Motor neuron (in vitro differentiated cells): ENCODE results near the gene AOPEP. TPM values are rescaled to one million over a fixed set of nuclear protein-coding genes. Genes with fewer than 3 reads are reported as not detected.

Experiments used
- ATAC-seq, 8 experiments: fragments of 200-7000 bp; cut with Tn5 transposase; replicated peaks in 6 of 8; 2 replicates each; pipeline ENCODE4 v1.8.0; 2021; ENCODE audit warnings: mild to moderate bottlenecking in 8 of 8, moderate library complexity in 8 of 8
- H3K27ac ChIP-seq, 2 donors: fragments of 250-450 bp; sonication (Bioruptor Pico); 2 replicates each; pipeline ENCODE4 v1.9.0; 2021; ENCODE audit warnings: antibody characterized with exemption in 2 of 2, mild to moderate bottlenecking in 2 of 2, moderate library complexity in 1 of 2
- H3K4me1 ChIP-seq, 2 donors: fragments of 250-450 bp; sonication (Bioruptor Pico); replicated peaks in 1 of 2; 2 replicates each; pipeline ENCODE4 v1.6.1; 2021; ENCODE audit warnings: antibody characterized with exemption in 2 of 2, mild to moderate bottlenecking in 2 of 2, moderate library complexity in 1 of 2
- H3K4me3 ChIP-seq, 5 donors: fragments of 250-450 bp; sonication (Bioruptor Pico); 2 replicates each; pipeline ENCODE4 v1.9.0; 2021; ENCODE audit warnings: antibody characterized with exemption in 5 of 5, mild to moderate bottlenecking in 5 of 5, moderate library complexity in 4 of 5
- WGBS, 10 experiments: fragments of 450-650 bp; shearing (Covaris generic); methylation state at CpG; one replicate each; pipeline ENCODE4 v1.0.0; 2022; 5-methylcytosine and 5-hydroxymethylcytosine counted together
- in situ Hi-C, 9 experiments: fragments of 400-800 bp; cut with MboI; loops; one replicate each; pipeline ENCODE4 v1.15.0; 2021; ENCODE audit warnings: low sequenced_read_pairs in 9 of 9, low pct_unique_long_range_greater_than_20kb in 2 of 9; ENCODE audit not compliant: unreplicated experiment in 9 of 9
- total RNA-seq, 8 experiments: library from RNA; unstranded; fragments of 300-600 nt; gene quantifications; 2 replicates each; pipeline versions ENCODE4 v1.2.3 to v1.2.4, GENCODE V29; 2022

The AOPEP gene
- total RNA-seq, 8 experiments from 2014 or later, result 8.0 to 152 (median 16.8) TPM

GRCh38 chr9:95060916-95061315 lies 334.4 kb downstream of the AOPEP start:
- 89 to 100% (median 100%) methylated on average over 1 to 2 of the region's 2 CpGs; no CpG with 5 or more reads in 3 of the 10 experiments for WGBS, 10 experiments
- in situ Hi-C loops, result no loop called here
- no peak for ATAC-seq
- H3K4me1 ChIP-seq, result peaks cover 12 to 17% of the 10 kb centered on the region in 2 donors
- H3K27ac ChIP-seq, result no peak overlapping the region
- no peak overlapping the region for H3K4me3 ChIP-seq

GRCh38 chr9:95061916-95062595 lies 335.6 kb downstream of the AOPEP start:
- in situ Hi-C loops, result no loop called here
- Histone ChIP-seq H3K4me1 (peaks cover 2 to 5% of the 10 kb centered on the region in 2 donors), H3K4me3 (no peak overlapping the region), H3K27ac (no peak overlapping the region)
- ATAC-seq, result peak in 3 of 8 experiments; percentile 25 to 55 (median 32)
- 20 to 100% (median 82%) methylated on average over 1 to 9 of the region's 13 CpGs for WGBS, 10 experiments

GRCh38 chr9:95062596-95063065 lies 336.1 kb downstream of the AOPEP start:
- WGBS, 10 experiments, result 60 to 100% (median 89%) methylated on average over 1 to 5 of the region's 7 CpGs; no CpG with 5 or more reads in 3 of the 10 experiments
- in situ Hi-C loops, result no loop called here
- Histone ChIP-seq H3K4me1 (no peaks in the 10 kb centered on the region), H3K27ac (no peak overlapping the region), H3K4me3 (no peak overlapping the region)
- no peak for ATAC-seq

DNA sequence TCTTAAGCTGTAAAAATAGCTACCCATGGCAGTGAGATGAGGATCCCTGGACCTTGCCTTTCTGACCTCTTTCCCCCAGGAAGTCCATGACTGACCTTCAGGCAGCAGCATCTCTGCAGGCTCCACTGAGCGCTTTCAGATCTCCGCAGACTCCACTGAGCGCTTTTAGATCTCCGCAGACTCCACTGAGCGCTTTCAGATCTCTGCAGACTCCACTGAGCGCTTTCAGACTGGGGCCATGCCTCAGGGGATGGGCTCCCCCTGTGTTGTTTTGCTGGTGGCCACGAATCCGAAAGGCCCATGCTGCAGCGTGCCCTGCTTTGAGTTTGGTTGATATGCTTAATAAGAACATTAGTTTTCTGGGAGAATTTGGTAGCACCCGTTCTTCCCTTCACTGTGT lies 336.8 kb downstream of the AOPEP start:
- Histone ChIP-seq H3K4me1 (no peaks in the 10 kb centered on the region), H3K27ac (no peak overlapping the region), H3K4me3 (no peak overlapping the region)
- in situ Hi-C loops, result no loop called here
- no peak for ATAC-seq
- 40 to 100% (median 93%) methylated on average over 1 to 5 of the region's 10 CpGs; no CpG with 5 or more reads in 3 of the 10 experiments for WGBS, 10 experiments

DNA sequence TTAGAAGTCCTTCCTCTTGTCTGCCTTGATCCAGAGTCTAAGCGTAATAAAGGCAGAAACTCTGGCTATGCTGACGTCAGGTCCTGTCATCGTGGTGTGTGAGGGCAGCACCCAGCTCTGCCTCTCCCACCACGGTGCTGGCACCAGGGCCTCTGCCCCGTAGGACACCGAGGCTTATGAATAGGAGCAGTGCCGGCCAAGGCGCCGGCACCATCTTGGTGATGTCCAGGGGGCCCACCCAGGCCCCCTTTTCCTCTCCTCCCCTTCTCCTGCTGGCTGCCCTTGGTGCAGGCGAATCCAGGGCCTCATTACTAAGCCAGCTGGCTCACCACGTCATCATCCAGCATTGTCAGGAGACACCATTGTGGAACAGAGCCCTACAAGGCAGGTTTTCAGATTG lies 338.7 kb downstream of the AOPEP start:
- in situ Hi-C loops, result no loop called here
- Histone ChIP-seq H3K27ac (no peak overlapping the region), H3K4me1 (no peaks in the 10 kb centered on the region), H3K4me3 (no peak overlapping the region)
- 78 to 100% (median 80%) methylated on average over 4 to 7 of the region's 11 CpGs; no CpG with 5 or more reads in 7 of the 10 experiments for WGBS, 10 experiments
- ATAC-seq, result peak in 1 of 8 experiments; percentile 34

- H3K27ac ChIP-seq, result no peak overlapping the region
- no peak overlapping the region for H3K4me3 ChIP-seq
- ATAC-seq, result no peak
- in situ Hi-C loops, result no loop called here
- H3K4me1 ChIP-seq, result no peaks in the 10 kb centered on the region
- 80 to 100% (median 98%) methylated on average over 1 to 6 of the region's 6 CpGs; no CpG with 5 or more reads in 6 of the 10 experiments for WGBS, 10 experiments
Observed at GRCh38 chr9:95067057-95067456, 340.6 kb downstream of the AOPEP start.

DNA sequence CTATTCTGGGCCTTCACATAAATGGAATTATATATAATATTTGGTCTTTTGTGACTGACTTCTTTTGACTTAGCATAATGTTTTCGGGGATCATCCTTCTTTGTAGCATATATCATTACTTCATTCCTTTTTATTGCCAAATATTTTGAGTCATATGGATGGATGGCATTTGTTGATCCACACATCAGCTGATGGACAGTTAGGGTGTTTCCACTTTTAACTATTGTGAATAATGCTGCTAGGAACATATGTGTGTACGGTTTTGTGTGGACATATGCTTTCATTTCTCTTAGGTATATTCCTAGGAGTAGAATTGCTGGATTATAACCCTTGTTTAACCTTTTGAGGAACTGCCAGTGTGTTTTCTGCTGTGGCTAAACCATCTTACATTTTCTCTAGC lies 341.4 kb downstream of the AOPEP start:
- Histone ChIP-seq H3K4me1 (no peaks in the 10 kb centered on the region), H3K4me3 (no peak overlapping the region), H3K27ac (no peak overlapping the region)
- in situ Hi-C loops, result no loop called here
- ATAC-seq, result peak in 3 of 8 experiments; percentile 34 to 88 (median 63)
- WGBS, 10 experiments, result 33 to 100% (median 68%) methylated on average over 1 to 2 of the region's 2 CpGs

- WGBS, 10 experiments, result 60 to 100% (median 85%) methylated on average over 1 to 8 of the region's 8 CpGs; no CpG with 5 or more reads in 4 of the 10 experiments
- in situ Hi-C loops, result no loop called here
- no peak overlapping the region for H3K4me3 ChIP-seq
- peak in 1 of 8 experiments; percentile 13 for ATAC-seq
- H3K27ac ChIP-seq, result no peak overlapping the region
- H3K4me1 ChIP-seq, result no peaks in the 10 kb centered on the region
Observed at GRCh38 chr9:95070549-95071021, 344.1 kb downstream of the AOPEP start.

- in situ Hi-C loops, result no loop called here
- Histone ChIP-seq H3K27ac (no peak overlapping the region), H3K4me1 (no peaks in the 10 kb centered on the region), H3K4me3 (no peak overlapping the region)
- no peak for ATAC-seq
- WGBS, 10 experiments, result 82 to 100% (median 100%) methylated on average over 1 to 5 of the region's 5 CpGs
Observed at GRCh38 chr9:95071450-95071849, 345.0 kb downstream of the AOPEP start.

GRCh38 chr9:95071925-95072324 lies 345.4 kb downstream of the AOPEP start:
- H3K4me3 ChIP-seq, result no peak overlapping the region
- peaks cover 0 to 2% of the 10 kb centered on the region in 2 donors for H3K4me1 ChIP-seq
- H3K27ac ChIP-seq, result no peak overlapping the region
- WGBS, 10 experiments, result 85 to 100% (median 97%) methylated on average over 1 to 4 of the region's 5 CpGs; no CpG with 5 or more reads in 2 of the 10 experiments
- in situ Hi-C loops, result no loop called here
- no peak for ATAC-seq

DNA sequence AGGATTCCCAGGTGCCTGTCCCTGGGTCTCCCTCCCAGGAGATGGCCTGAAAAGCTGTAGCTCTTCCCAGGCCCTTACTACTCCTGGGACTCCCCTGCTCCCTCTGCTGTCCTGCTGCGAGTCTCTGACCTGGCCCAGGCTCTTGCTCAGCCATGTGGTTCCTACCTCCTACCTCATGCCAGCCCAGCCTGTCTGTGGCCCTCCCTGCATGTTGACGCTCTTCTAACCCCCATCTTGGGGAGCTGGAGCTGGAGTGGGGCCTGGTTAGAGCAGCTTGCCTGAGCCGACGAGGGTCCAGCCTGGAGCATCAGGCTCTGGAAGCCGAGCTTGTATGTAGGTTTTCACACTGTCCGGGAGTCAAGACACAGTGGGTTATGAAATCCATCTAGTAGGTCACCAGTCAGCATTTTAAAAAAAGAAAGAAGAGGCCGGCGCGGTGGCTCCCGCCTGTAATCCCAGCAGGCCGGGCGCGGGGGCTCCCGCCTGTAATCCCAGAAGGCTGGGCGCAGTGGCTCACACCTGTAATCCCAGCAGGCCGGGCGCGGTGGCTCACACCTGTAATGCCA lies 346.6 kb downstream of the AOPEP start:
- peaks cover 6 to 10% of the 10 kb centered on the region in 2 donors for H3K4me1 ChIP-seq
- no peak overlapping the region for H3K27ac ChIP-seq
- ATAC-seq, result peak in 4 of 8 experiments; percentile 46 to 95 (median 86)
- no peak overlapping the region for H3K4me3 ChIP-seq
- WGBS, 10 experiments, result 67 to 100% (median 92%) methylated on average over 1 to 5 of the region's 18 CpGs; no CpG with 5 or more reads in 7 of the 10 experiments
- in situ Hi-C loops, result no loop called here

GRCh38 chr9:95073918-95074317 lies 347.4 kb downstream of the AOPEP start:
- H3K4me1 ChIP-seq, result peaks cover 6 to 10% of the 10 kb centered on the region in 2 donors
- no peak overlapping the region for H3K27ac ChIP-seq
- H3K4me3 ChIP-seq, result no peak overlapping the region
- WGBS, 10 experiments, result 86 to 100% (median 93%) methylated on average over 1 to 4 of the region's 5 CpGs; no CpG with 5 or more reads in 4 of the 10 experiments
- in situ Hi-C loops, result no loop called here
- no peak for ATAC-seq

DNA sequence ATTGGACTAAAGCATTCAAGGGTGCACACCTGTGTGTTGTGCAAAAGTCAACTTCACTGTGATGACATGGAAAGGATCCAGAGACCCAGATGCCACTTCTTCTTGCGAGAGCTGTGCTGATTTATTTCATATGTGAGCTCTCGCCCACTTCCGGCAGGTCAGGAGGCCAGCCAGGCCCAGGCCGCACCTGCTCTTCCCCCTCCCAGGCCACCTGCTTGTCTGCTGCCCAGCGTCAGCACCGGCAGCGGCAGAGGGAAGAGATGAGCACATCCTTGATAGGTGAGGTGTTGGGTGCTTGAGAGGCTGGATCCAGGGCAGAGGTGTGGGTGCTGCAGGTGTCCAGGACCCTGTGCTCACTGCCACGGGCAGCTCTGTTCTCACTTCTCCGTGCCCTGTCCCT lies 348.1 kb downstream of the AOPEP start:
- H3K4me3 ChIP-seq, result no peak overlapping the region
- H3K4me1 ChIP-seq, result peaks cover 6 to 10% of the 10 kb centered on the region in 2 donors
- WGBS, 10 experiments, result 57 to 100% (median 94%) methylated on average over 1 to 6 of the region's 9 CpGs; no CpG with 5 or more reads in 2 of the 10 experiments
- in situ Hi-C loops, result loop anchor here in 1 of 9 experiments (25.0 kb wide), 1 partner anchor 87 kb away; no protein-coding TSS in a partner anchor
- no peak overlapping the region for H3K27ac ChIP-seq
- ATAC-seq, result no peak
